ENCODE results near the gene PRDM13. TPM values are rescaled to one million over a fixed set of nuclear protein-coding genes. Genes with fewer than 3 reads are reported as not detected.

PRDM13 gene
- total and polyA plus RNA-seq, 2 experiments from 2014 or later = 0.08 to 0.10 TPM

DNA sequence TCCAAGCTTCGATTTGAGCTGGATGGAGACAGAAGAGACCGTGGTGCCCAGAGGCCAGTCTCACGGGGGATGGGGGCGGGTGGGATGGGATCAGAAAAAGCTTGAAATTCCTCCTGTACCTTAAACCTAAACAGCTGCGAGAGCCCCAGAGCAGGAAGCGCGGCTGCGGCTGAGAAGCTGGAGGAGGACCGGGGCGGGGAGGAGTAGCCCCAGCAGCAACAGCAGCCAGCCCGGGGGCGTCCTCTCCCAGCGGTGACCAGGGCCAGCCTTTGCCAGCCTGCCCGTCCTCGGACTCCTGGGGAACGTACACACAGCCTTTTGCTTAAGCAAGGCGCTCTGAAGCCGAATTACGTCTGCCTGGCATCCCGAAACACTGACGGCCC is 17.4 kb upstream of the PRDM13 start (continued):
- TF ChIP-seq, protein P1, sequence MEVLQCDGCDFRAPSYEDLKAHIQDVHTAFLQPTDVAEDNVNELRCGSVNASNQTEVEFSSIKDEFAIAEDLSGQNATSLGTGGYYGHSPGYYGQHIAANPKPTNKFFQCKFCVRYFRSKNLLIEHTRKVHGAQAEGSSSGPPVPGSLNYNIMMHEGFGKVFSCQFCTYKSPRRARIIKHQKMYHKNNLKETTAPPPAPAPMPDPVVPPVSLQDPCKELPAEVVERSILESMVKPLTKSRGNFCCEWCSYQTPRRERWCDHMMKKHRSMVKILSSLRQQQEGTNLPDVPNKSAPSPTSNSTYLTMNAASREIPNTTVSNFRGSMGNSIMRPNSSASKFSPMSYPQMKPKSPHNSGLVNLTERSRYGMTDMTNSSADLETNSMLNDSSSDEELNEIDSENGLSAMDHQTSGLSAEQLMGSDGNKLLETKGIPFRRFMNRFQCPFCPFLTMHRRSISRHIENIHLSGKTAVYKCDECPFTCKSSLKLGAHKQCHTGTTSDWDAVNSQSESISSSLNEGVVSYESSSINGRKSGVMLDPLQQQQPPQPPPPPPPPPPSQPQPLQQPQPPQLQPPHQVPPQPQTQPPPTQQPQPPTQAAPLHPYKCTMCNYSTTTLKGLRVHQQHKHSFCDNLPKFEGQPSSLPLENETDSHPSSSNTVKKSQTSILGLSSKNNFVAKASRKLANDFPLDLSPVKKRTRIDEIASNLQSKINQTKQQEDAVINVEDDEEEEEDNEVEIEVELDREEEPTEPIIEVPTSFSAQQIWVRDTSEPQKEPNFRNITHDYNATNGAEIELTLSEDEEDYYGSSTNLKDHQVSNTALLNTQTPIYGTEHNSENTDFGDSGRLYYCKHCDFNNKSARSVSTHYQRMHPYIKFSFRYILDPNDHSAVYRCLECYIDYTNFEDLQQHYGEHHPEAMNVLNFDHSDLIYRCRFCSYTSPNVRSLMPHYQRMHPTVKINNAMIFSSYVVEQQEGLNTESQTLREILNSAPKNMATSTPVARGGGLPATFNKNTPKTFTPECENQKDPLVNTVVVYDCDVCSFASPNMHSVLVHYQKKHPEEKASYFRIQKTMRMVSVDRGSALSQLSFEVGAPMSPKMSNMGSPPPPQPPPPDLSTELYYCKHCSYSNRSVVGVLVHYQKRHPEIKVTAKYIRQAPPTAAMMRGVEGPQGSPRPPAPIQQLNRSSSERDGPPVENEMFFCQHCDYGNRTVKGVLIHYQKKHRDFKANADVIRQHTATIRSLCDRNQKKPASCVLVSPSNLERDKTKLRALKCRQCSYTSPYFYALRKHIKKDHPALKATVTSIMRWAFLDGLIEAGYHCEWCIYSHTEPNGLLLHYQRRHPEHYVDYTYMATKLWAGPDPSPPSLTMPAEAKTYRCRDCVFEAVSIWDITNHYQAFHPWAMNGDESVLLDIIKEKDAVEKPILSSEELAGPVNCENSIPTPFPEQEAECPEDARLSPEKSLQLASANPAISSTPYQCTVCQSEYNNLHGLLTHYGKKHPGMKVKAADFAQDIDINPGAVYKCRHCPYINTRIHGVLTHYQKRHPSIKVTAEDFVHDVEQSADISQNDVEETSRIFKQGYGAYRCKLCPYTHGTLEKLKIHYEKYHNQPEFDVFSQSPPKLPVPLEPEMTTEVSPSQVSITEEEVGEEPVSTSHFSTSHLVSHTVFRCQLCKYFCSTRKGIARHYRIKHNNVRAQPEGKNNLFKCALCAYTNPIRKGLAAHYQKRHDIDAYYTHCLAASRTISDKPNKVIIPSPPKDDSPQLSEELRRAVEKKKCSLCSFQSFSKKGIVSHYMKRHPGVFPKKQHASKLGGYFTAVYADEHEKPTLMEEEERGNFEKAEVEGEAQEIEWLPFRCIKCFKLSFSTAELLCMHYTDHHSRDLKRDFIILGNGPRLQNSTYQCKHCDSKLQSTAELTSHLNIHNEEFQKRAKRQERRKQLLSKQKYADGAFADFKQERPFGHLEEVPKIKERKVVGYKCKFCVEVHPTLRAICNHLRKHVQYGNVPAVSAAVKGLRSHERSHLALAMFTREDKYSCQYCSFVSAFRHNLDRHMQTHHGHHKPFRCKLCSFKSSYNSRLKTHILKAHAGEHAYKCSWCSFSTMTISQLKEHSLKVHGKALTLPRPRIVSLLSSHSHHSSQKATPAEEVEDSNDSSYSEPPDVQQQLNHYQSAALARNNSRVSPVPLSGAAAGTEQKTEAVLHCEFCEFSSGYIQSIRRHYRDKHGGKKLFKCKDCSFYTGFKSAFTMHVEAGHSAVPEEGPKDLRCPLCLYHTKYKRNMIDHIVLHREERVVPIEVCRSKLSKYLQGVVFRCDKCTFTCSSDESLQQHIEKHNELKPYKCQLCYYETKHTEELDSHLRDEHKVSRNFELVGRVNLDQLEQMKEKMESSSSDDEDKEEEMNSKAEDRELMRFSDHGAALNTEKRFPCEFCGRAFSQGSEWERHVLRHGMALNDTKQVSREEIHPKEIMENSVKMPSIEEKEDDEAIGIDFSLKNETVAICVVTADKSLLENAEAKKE (CRISPR knock-in tag; IDR thresholded peaks at IDR 0.05) = no peak
- TF ChIP-seq JUNB (IDR thresholded peaks at IDR 0.05; ENCODE audit: unreplicated experiment) (no peak), POLR2AphosphoS5 (IDR thresholded peaks at IDR 0.05; ENCODE audit: low read depth) (no peak), EZH2phosphoT487 (IDR thresholded peaks at IDR 0.05; ENCODE audit: unreplicated experiment) (no peak), ZNF331 (CRISPR knock-in tag; IDR thresholded peaks at IDR 0.05; ENCODE audit: low read depth) (no peak), CREB1 (CRISPR knock-in tag; IDR thresholded peaks at IDR 0.05; ENCODE audit: low read depth) (no peak), EZH2 (IDR thresholded peaks at IDR 0.05; ENCODE audit: low read depth, unreplicated experiment) (no peak), ZNF114 (CRISPR knock-in tag; IDR thresholded peaks at IDR 0.05) (no peak), STAT1 (IDR thresholded peaks at IDR 0.05; ENCODE audit: unreplicated experiment) (no peak)
- TF ChIP-seq, protein P2, sequence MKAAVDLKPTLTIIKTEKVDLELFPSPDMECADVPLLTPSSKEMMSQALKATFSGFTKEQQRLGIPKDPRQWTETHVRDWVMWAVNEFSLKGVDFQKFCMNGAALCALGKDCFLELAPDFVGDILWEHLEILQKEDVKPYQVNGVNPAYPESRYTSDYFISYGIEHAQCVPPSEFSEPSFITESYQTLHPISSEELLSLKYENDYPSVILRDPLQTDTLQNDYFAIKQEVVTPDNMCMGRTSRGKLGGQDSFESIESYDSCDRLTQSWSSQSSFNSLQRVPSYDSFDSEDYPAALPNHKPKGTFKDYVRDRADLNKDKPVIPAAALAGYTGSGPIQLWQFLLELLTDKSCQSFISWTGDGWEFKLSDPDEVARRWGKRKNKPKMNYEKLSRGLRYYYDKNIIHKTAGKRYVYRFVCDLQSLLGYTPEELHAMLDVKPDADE (IDR thresholded peaks at IDR 0.05) = no peak
